GM12878 (cell line): Measurements from ENCODE around the gene RAD51. TPM values are rescaled to one million over a fixed set of nuclear protein-coding genes. Genes with fewer than 3 reads are reported as not detected.

Source experiments
- CEBPB ChIP-seq, 2 experiments: fragments of 150-350 bp in 1 of 2; IDR thresholded peaks; 2 replicates each; pipeline ENCODE4 v1.6.1; 2012 to 2014; ENCODE audit warnings: low read depth in 2 of 2, low read length in 2 of 2, borderline replicate concordance in 1 of 2, inconsistent platforms in 1 of 2
- CHD1 ChIP-seq: IDR thresholded peaks from 2 replicates; pipeline ENCODE4 v1.6.1; 2012; ENCODE audit warnings: low read depth, low read length, improper control_type of control experiment
- EGR1 ChIP-seq, 2 experiments: IDR thresholded peaks; 1 replicate in 1 of 2; 2 replicates in 1 of 2; pipeline ENCODE4 v1.6.1; 2011 to 2012; ENCODE audit warnings: low read depth in 2 of 2, low read length in 2 of 2, borderline replicate concordance in 1 of 2, mild to moderate bottlenecking in 1 of 2, moderate library complexity in 1 of 2
- ETV6 ChIP-seq, 2 experiments: fragments of 450-650 bp in 1 of 2; IDR thresholded peaks in 1 of 2; conservative IDR thresholded peaks in 1 of 2; 2 replicates each; pipeline ENCODE4 v1.6.1; 2014; ENCODE audit warnings: antibody characterized with exemption in 1 of 2, borderline replicate concordance in 1 of 2, low read depth in 1 of 2, mild to moderate bottlenecking in 1 of 2, moderate library complexity in 1 of 2
- HDAC6 ChIP-seq: fragments of 200-600 bp; sonication (generic); IDR thresholded peaks from one replicate; pipeline ENCODE4 v1.8.0; 2017; ENCODE audit warnings: antibody characterized with exemption; ENCODE audit not compliant: unreplicated experiment
- JUND ChIP-seq: IDR thresholded peaks from 2 replicates; pipeline ENCODE4 v1.6.1; 2012; ENCODE audit warnings: low read depth, mild to moderate bottlenecking, low read length, improper control_type of control experiment, moderate library complexity
- MYB ChIP-seq: fragments of 150-350 bp; IDR thresholded peaks from 2 replicates; pipeline ENCODE4 v1.6.1; 2014; ENCODE audit warnings: mild to moderate bottlenecking, low read depth, low read length, borderline replicate concordance
- NR2C1 ChIP-seq: fragments of 450-650 bp; IDR thresholded peaks from 2 replicates; pipeline ENCODE4 v1.6.1; 2017; ENCODE audit warnings: antibody characterized with exemption, mild to moderate bottlenecking, moderate library complexity
- NR2C2 ChIP-seq: IDR thresholded peaks from 2 replicates; pipeline ENCODE4 v1.6.1; 2011; ENCODE audit warnings: borderline replicate concordance, low read depth; ENCODE audit not compliant: control insufficient read depth, insufficient read length
- POLR2AphosphoS2 ChIP-seq: IDR thresholded peaks from 2 replicates; pipeline ENCODE4 v1.6.1; 2011; ENCODE audit warnings: low read depth, mild to moderate bottlenecking, low read length, improper control_type of control experiment, moderate library complexity
- RAD21 ChIP-seq: IDR thresholded peaks from 2 replicates; pipeline ENCODE4 v1.6.1; 2011; ENCODE audit warnings: mild to moderate bottlenecking, low read depth, low read length, moderate library complexity; ENCODE audit not compliant: insufficient read depth
- SIN3A ChIP-seq: IDR thresholded peaks from 2 replicates; pipeline ENCODE4 v1.6.1; 2012; ENCODE audit warnings: low read depth, low read length, improper control_type of control experiment
- SP1 ChIP-seq: IDR thresholded peaks from one replicate; pipeline ENCODE4 v1.6.1; 2011; ENCODE audit warnings: low read depth, low read length
- SRF ChIP-seq, 2 experiments: IDR thresholded peaks; 2 replicates each; pipeline ENCODE4 v1.6.1; 2011; ENCODE audit warnings: low read depth in 2 of 2, low read length in 2 of 2, mild to moderate bottlenecking in 1 of 2, moderate library complexity in 1 of 2
- STAT3 ChIP-seq: IDR thresholded peaks from 2 replicates; pipeline ENCODE4 v1.6.1; 2011; ENCODE audit warnings: low read depth, low read length, improper control_type of control experiment
- YBX1 ChIP-seq: fragments of 450-650 bp; IDR thresholded peaks from 2 replicates; pipeline ENCODE4 v1.6.1; 2016; ENCODE audit warnings: antibody characterized with exemption
- ZSCAN29 ChIP-seq: fragments of 450-650 bp; IDR thresholded peaks from 2 replicates; pipeline ENCODE4 v1.6.1; 2017; ENCODE audit warnings: mild to moderate bottlenecking, moderate library complexity
- polyA plus RNA-seq, 11 experiments: library from polyadenylated mRNA; depleted of rRNA in 4 of 11; unstranded in 6 of 11; stranded (reverse) in 5 of 11; fragments of >200 nt; fragmentation: Nextera tagmentation in 4 of 11; fragmentation: Illumina TruSeq in 1 of 11; extraction: Ambion mirVana in 4 of 11; extraction: Trizol in 1 of 11; gene quantifications; 1 replicate in 1 of 11; 2 replicates in 10 of 11; pipeline versions ENCODE4 v1.2.1 to v1.2.3, GENCODE V29; 2011 to 2016; ENCODE audit warnings: inconsistent platforms in 2 of 11, missing spikeins in 2 of 11, low read depth in 1 of 11
- total RNA-seq, 4 experiments: library from RNA; depleted of rRNA in 3 of 4; stranded (reverse); fragments of >200 nt in 3 of 4; fragmentation: Illumina TruSeq in 1 of 4; extraction: Trizol in 1 of 4; gene quantifications; 2 replicates each; pipeline versions ENCODE4 v1.2.1 to v1.2.3, GENCODE V29; 2013 to 2021
- TF ChIP-seq, protein P1 (sequence below): fragments of 150-350 bp; IDR thresholded peaks from 2 replicates; pipeline ENCODE4 v1.6.1; 2016; ENCODE audit warnings: low read depth, low read length
- TF ChIP-seq, protein P2 (sequence below): fragments of 450-650 bp; IDR thresholded peaks from 2 replicates; pipeline ENCODE4 v1.6.1; 2016; ENCODE audit warnings: mild to moderate bottlenecking, moderate library complexity, borderline replicate concordance
- TF ChIP-seq, protein P3 (sequence below): IDR thresholded peaks from 2 replicates; pipeline ENCODE4 v1.6.1; 2012; ENCODE audit warnings: low read depth, low read length, improper control_type of control experiment
- TF ChIP-seq, protein P4 (sequence below): IDR thresholded peaks from 2 replicates; pipeline ENCODE4 v1.6.1; 2011; ENCODE audit warnings: low read depth, low read length, improper control_type of control experiment, borderline replicate concordance

Gene RAD51
- total and polyA plus RNA-seq, 10 of the 15 experiments (the other 5 are each of a cell fraction or from before 2014, with no cell fraction given): 13.1 to 55.0 (median 30.6) TPM

DNA sequence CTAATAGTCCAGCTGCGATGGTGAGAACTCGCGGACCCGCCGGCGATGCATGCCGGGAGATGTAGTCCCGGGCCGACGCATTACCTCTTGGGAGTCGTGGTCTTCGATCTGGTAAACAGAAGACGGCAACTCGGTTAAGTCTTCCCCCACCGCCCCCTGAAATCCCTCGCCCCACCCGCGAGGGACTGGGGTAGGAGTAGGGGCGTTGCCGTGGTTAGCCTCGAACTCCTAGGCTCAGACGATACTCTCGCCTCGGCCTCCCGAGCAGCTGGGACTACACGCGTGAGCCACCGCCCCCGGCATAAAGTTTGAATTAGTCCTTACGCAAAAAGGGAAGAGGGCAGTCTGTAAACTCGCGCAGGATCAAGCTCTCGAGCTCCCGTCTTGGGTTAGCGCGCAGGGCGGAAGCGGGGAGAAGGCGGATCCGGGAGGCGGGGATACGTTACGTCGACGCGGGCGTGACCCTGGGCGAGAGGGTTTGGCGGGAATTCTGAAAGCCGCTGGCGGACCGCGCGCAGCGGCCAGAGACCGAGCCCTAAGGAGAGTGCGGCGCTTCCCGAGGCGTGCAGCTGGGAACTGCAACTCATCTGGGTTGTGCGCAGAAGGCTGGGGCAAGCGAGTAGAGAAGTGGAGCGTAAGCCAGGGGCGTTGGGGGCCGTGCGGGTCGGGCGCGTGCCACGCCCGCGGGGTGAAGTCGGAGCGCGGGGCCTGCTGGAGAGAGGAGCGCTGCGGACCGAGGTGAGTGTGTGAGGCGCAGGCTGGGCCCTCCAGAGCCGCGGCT lies at the start of gene RAD51 (continued):
- TF ChIP-seq, protein P1, sequence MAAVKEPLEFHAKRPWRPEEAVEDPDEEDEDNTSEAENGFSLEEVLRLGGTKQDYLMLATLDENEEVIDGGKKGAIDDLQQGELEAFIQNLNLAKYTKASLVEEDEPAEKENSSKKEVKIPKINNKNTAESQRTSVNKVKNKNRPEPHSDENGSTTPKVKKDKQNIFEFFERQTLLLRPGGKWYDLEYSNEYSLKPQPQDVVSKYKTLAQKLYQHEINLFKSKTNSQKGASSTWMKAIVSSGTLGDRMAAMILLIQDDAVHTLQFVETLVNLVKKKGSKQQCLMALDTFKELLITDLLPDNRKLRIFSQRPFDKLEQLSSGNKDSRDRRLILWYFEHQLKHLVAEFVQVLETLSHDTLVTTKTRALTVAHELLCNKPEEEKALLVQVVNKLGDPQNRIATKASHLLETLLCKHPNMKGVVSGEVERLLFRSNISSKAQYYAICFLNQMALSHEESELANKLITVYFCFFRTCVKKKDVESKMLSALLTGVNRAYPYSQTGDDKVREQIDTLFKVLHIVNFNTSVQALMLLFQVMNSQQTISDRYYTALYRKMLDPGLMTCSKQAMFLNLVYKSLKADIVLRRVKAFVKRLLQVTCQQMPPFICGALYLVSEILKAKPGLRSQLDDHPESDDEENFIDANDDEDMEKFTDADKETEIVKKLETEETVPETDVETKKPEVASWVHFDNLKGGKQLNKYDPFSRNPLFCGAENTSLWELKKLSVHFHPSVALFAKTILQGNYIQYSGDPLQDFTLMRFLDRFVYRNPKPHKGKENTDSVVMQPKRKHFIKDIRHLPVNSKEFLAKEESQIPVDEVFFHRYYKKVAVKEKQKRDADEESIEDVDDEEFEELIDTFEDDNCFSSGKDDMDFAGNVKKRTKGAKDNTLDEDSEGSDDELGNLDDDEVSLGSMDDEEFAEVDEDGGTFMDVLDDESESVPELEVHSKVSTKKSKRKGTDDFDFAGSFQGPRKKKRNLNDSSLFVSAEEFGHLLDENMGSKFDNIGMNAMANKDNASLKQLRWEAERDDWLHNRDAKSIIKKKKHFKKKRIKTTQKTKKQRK: no peak
- TF ChIP-seq, protein P2, sequence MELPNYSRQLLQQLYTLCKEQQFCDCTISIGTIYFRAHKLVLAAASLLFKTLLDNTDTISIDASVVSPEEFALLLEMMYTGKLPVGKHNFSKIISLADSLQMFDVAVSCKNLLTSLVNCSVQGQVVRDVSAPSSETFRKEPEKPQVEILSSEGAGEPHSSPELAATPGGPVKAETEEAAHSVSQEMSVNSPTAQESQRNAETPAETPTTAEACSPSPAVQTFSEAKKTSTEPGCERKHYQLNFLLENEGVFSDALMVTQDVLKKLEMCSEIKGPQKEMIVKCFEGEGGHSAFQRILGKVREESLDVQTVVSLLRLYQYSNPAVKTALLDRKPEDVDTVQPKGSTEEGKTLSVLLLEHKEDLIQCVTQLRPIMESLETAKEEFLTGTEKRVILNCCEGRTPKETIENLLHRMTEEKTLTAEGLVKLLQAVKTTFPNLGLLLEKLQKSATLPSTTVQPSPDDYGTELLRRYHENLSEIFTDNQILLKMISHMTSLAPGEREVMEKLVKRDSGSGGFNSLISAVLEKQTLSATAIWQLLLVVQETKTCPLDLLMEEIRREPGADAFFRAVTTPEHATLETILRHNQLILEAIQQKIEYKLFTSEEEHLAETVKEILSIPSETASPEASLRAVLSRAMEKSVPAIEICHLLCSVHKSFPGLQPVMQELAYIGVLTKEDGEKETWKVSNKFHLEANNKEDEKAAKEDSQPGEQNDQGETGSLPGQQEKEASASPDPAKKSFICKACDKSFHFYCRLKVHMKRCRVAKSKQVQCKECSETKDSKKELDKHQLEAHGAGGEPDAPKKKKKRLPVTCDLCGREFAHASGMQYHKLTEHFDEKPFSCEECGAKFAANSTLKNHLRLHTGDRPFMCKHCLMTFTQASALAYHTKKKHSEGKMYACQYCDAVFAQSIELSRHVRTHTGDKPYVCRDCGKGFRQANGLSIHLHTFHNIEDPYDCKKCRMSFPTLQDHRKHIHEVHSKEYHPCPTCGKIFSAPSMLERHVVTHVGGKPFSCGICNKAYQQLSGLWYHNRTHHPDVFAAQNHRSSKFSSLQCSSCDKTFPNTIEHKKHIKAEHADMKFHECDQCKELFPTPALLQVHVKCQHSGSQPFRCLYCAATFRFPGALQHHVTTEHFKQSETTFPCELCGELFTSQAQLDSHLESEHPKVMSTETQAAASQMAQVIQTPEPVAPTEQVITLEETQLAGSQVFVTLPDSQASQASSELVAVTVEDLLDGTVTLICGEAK: peak; percentile 72; the same call in 1 of the 2 replicates
- TF ChIP-seq POLR2AphosphoS2 (peak; percentile 89), JUND (no peak), MYB (no peak), ETV6 (conservative IDR thresholded peaks at IDR 0.05 in 1 of 2, IDR thresholded peaks at IDR 0.05 in 1 of 2; ENCODE audit: borderline replicate concordance in 1 of 2, low read depth in 1 of 2) (no peak), HDAC6 (no peak), CHD1 (no peak), CEBPB (IDR thresholded peaks at IDR 0.05; ENCODE audit: borderline replicate concordance in 1 of 2, low read depth in 2 of 2, low read length in 2 of 2) (no peak), EGR1 (IDR thresholded peaks at IDR 0.05; ENCODE audit: borderline replicate concordance in 1 of 2, low read depth in 2 of 2, low read length in 2 of 2) (peak; percentile 46 to 65; a peak in 2 of 3 replicates), NR2C2 (no peak), SRF (IDR thresholded peaks at IDR 0.05; ENCODE audit: low read depth in 2 of 2, low read length in 2 of 2) (0 out of 4 replicates have a peak, but pooled peaks of 1 of the 2 experiments have one; percentile 8), ZSCAN29 (no peak), YBX1 (no peak), SIN3A (peak; percentile 99), SP1 (peak; percentile 58), RAD21 (no peak), NR2C1 (peak; percentile 90), STAT3 (no peak)
- TF ChIP-seq, protein P3, sequence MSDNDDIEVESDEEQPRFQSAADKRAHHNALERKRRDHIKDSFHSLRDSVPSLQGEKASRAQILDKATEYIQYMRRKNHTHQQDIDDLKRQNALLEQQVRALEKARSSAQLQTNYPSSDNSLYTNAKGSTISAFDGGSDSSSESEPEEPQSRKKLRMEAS: peak; percentile 78; the same call in 1 of the 2 replicates
- TF ChIP-seq, protein P4, sequence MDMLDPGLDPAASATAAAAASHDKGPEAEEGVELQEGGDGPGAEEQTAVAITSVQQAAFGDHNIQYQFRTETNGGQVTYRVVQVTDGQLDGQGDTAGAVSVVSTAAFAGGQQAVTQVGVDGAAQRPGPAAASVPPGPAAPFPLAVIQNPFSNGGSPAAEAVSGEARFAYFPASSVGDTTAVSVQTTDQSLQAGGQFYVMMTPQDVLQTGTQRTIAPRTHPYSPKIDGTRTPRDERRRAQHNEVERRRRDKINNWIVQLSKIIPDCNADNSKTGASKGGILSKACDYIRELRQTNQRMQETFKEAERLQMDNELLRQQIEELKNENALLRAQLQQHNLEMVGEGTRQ: no peak; the same call in 1 of the 2 replicates
